HFF-Myc (cell line): ENCODE measurements around the gene TMPRSS12.
A peak's percentile ranks its signal among the peaks of the same experiment; 100 is the strongest.
"Not testable (repeated sequence)": the region's sequence is repeated elsewhere in the genome, so short reads cannot be mapped to it uniquely, and the experiment has no call there.

Source experiments
- DNase-seq: peaks from one replicate; pipeline ENCODE4 v3.0.0-alpha.2; 2011; ENCODE audit warnings: low read depth; ENCODE audit errors: extremely low read depth
- H3K4me3 ChIP-seq: replicated peaks from 2 replicates; pipeline ENCODE4 v1.5.1; 2011; ENCODE audit warnings: low read depth, mild to moderate bottlenecking, control low read depth, low read length
- TF ChIP-seq, protein P1 (sequence below): IDR thresholded peaks from 2 replicates; pipeline ENCODE4 v1.5.1; 2012; ENCODE audit warnings: mild to moderate bottlenecking, low read depth, low read length, control low read depth; ENCODE audit errors: missing control alignments

Gene TMPRSS12

DNA sequence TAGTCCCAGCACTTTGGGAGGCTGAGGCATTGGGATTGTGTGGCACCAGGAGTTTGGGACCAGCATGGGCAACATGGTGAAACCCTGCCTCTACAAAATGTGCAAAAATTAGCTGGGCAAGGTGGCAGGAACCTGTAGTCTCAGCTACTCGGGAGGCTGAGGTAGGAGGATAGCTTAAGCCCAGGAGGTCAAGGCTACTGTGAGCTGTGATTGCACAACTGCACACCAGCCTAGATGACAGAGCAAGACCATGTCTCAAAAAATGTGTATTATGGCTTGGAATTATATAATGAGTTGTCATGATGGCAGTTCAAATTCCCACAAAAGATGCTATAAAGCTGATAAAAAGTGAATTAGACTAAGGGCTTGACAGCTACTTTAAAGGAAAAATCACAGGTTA, 20.6 kb upstream of the TMPRSS12 start:
- DNase-seq, result no peak
- H3K4me3 ChIP-seq, result no peak overlapping the region
- TF ChIP-seq, protein P1, sequence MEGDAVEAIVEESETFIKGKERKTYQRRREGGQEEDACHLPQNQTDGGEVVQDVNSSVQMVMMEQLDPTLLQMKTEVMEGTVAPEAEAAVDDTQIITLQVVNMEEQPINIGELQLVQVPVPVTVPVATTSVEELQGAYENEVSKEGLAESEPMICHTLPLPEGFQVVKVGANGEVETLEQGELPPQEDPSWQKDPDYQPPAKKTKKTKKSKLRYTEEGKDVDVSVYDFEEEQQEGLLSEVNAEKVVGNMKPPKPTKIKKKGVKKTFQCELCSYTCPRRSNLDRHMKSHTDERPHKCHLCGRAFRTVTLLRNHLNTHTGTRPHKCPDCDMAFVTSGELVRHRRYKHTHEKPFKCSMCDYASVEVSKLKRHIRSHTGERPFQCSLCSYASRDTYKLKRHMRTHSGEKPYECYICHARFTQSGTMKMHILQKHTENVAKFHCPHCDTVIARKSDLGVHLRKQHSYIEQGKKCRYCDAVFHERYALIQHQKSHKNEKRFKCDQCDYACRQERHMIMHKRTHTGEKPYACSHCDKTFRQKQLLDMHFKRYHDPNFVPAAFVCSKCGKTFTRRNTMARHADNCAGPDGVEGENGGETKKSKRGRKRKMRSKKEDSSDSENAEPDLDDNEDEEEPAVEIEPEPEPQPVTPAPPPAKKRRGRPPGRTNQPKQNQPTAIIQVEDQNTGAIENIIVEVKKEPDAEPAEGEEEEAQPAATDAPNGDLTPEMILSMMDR, result no peak

- DNase-seq, H3K4me3 ChIP-seq: not testable (repeated sequence)
Observed at GRCh38 chr12:50823724-50824123, 19.0 kb upstream of the TMPRSS12 start.

DNA sequence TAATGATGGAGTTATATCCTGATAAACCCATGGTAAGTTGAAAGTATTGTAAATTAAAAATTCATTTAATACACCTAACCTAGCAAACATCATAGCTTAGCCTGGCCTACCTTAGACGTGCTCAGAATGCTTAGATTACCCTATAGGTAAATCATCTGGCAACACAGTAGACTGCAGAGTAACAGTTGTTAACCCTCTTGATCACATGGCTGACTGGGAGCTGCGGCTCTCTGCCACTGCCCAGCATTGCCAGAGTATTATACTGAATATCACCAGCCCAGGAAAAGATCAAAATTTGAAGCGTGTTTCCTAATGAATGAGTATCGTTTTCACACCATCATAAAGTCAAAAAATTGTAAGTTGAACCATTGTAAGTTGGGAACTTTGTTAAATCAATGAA, 17.8 kb upstream of the TMPRSS12 start:
- TF ChIP-seq, protein P1, result no peak
- no peak overlapping the region for H3K4me3 ChIP-seq
- no peak for DNase-seq

DNA sequence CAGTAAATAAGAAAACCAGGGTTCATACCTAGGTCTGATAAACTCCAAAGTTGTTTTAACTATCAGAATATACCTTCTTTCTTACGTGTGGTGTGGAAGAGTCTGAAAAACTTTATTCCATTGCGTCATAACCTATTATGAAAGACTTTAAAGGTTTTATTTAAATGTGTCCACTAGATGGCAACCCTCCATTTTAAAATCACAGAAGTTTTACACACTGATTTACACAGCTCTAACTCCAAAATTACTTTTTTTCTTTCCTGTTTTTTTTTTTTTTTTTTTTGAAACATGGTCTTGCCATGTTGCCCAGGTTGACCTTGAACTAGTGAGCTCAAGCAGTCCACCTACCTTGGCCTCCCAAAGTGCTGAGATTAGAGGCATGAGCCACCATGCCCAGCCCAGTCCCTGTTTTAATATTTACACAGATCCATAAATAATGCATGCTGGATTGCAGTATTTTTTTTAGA, 17.3 kb upstream of the TMPRSS12 start:
- DNase-seq, result peak; percentile 48
- TF ChIP-seq, protein P1, result peak; percentile 3
- H3K4me3 ChIP-seq, result no peak overlapping the region

- no peak overlapping the region for H3K4me3 ChIP-seq
- no peak for DNase-seq
- TF ChIP-seq, protein P1, result no peak
Observed at GRCh38 chr12:50828121-50828520, 14.6 kb upstream of the TMPRSS12 start.

- DNase-seq, result no peak
- TF ChIP-seq, protein P1, result no peak
- no peak overlapping the region for H3K4me3 ChIP-seq
Observed at GRCh38 chr12:50828886-50829285, 13.8 kb upstream of the TMPRSS12 start.

DNA sequence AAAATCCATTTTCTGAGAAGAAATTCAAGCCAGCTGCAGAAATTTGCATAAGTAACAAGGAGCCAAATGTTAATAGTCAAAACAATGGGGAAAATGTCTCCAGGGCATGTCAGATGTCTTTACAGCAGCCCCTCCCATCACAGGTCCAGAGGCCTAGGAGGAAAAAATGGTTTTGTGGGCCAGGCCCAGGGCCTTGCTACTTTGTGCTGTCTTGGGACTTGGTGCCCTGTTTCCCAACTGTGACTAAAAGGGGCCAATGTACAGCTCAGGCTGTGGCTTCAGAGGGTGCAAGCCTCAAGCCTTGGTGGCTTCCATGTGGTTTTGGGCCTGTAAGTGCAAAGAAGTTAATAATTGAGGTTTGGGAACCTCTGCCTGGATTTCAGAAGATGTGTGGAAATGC, 8.9 kb upstream of the TMPRSS12 start:
- H3K4me3 ChIP-seq, DNase-seq: not testable (repeated sequence)

- TF ChIP-seq, protein P1, result no peak
- DNase-seq, result no peak
- H3K4me3 ChIP-seq, result no peak overlapping the region
Observed at GRCh38 chr12:50839042-50839441, 3.7 kb upstream of the TMPRSS12 start.
